NCI-H146 (cell line): ENCODE data around the gene CD58.

Experiments used
- DNase-seq: peaks from one replicate; lab custom pipeline; 2025; lab: John Stamatoyannopoulos, UW

CD58 gene

GRCh38 chr1:116508984-116509980 lies 61.5 kb downstream of the CD58 start:
- DNase-seq: no peak

DNA sequence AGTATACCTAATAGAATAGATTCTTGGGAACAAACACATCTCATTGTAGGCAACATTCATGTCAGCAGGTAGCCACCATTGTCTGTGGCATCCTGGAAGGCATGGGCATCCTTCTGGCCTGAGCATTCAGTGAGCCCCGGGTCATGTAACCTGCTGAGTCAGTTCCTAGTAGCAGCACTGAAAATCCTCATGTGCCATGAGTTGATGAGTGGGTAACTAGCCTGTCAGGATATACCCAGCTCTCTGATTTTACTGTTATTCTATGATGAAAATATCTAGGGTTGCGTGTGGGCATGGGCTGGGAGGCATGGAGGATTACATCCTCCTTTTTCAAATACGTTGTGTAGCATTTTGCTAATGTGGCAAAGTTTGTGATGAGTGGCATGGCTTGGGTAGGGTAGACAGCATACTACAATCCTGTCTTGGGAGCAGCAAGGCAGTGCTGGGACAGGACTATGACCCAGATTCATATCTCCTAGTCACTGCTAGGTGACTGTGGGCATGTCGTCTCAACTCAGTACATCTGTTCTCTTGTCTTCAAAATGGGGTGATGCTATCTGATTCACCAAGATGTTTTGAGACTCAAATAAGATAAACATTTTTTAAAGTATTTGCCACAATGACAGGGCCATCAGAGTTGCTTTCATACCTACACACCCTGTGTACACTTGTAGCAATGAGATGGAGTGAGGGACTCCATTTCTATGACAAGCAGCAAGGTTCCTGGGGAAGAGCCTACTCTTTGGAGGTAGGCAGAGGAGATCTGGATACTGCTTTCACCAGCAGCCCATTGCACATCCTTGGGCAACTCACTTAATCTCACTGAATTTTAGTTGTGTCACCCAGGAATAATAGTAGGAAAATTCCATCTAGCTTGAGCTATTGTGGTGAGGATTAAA lies 62.5 kb downstream of the CD58 start:
- no peak for DNase-seq

- DNase-seq: no peak
Measured at GRCh38 chr1:116507631-116508030, 63.2 kb downstream of the CD58 start.

DNA sequence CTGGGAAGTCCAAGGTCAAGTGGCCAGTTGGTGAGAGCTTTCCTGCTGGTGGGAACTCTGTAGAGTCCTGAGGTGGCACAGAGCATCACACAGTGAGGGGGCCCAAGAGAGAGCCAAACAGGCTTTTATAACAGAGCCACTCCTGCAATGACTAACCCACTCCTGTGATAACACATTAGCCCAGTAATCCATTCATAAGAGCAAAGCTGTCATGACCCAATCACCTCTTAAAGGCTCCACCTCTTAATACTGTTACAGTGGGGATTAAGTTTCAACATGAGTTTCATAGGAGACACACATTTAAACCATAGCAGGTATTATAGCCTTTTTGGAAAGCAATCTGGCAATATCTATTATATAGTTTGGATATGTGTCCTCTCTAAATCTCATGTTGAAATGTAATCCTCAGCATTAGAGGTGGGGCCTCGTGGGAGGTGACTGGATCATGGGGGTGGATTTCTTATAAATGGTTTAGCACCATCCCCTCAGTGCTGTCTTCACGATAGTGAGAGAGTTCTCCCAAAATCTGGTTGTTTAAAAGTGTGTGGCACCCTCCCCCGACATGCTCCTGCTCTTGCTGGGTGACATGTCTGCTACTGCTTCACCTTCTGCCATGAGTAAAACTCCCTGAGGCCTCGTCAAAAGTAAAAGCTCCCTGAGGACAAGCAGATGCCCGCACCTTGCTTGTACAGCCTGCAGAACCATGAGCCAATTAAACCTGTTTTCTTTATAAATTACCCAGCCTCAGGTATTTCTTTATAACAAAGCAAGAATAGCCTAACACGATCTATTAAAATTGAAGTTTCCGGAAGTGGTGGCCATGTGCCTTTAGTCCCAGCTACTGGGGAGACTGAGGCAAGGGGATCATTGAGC lies 64.5 kb downstream of the CD58 start:
- DNase-seq: no peak

DNA sequence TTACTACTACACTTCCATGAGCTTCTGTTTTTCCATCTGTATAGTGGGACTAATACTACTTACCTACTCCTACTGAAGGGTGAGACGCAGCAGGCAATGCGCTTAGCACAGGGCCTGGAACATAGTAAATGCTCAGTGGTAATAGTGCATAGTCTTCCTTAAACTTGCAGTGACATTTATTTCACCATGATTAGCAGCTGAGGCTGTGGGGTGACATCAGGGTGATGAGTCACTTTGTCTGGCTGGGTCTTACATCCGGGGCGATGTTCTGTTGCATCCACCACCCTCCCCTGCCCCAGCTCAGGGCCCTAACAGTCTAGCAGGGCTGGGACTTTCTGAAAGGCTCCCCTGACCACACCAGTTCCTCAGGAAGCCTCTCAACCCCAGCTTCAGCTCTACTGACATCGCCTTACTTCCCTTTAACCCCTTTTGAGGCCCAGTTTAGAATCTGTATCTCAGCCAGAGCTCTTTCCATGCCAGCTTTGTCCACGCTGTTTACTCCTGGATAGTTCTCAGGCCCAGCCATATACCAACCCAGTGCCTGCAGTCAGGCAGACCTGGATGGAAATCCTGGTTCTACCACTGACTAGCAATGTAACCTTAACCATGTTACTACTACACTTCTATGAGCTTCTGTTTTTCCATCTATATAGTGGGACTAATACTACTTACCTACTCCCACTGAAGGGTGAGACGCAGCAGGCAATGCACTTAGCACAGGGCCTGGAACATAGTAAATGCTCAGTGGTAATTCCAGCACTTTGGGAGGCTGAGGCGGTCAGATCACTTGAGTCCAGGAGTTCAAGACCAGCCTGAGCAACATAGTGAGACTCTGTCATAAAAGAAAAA lies 66.3 kb downstream of the CD58 start:
- DNase-seq: no peak

DNA sequence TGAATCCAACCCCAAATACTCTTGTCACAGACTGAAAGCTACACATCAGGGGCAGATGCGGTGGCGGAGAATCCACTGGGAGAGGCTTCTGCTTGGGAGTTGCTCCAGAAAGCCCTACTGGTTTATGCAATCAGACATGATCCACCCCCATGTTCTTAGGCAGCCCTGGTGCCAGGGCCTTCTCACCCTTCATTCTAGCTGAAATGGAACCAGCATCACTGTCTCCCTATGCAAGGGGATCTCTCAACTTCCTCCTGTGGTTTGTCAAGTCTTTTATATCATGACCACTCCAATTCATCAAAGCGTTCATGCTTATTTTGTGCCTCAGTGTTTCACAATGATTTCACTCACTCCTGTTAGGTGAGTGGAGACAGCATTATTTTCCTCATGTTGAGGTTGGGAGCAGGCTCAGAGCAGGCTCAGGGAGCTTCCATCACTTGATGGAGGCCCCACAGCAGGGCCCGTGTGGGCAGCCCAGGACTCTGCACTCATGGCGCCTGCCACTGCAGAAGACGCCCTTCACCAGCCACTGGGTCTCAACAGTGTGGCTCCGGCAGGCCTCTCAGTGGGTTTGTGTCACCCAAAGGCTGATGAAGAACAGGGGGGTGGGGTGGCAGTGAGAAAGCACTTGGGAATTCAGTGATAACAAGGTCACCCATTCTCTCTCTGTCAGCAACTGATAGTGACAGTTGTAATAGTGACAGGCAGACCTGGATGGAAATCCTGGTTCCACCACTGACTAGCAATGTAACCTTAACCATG lies 67.1 kb downstream of the CD58 start:
- DNase-seq: no peak

- no peak for DNase-seq
Measured at GRCh38 chr1:116502671-116503314, 68.0 kb downstream of the CD58 start.

- DNase-seq: no peak
Measured at GRCh38 chr1:116501870-116502244, 69.0 kb downstream of the CD58 start.

DNA sequence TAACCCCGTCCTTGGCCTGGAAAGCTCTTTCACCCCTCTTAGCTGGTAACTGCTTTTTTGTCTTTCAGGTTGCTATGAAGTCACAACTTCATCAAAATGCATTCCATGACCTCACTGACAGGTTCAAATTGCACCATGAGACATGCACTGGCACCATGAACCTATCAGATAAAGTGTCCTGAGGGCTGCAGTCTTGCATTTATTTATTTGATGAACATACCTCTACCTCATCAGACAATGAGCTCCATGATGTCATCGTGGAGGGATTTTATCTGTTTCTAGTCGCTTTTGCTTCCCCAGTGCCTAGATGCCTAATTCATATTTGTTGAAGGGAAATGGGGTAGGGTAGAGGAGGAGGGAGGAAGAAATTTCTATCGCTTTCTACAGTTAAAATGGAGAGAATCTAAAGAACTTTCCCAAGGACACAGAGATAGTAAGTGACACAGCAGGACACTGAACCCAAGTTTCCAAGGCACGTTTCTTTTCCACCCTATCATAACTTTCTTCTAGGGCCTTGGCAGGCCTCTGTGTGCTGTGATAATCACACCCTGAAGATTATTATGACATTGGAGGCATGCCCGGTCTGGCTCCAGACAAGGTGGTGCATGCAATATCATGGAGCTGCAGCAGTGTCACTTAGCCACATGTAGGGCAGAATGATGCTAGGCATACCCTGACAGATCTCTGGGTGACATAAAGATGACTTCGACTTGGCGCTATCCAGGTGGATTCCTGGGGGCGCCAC lies 69.5 kb downstream of the CD58 start:
- DNase-seq: no peak

DNA sequence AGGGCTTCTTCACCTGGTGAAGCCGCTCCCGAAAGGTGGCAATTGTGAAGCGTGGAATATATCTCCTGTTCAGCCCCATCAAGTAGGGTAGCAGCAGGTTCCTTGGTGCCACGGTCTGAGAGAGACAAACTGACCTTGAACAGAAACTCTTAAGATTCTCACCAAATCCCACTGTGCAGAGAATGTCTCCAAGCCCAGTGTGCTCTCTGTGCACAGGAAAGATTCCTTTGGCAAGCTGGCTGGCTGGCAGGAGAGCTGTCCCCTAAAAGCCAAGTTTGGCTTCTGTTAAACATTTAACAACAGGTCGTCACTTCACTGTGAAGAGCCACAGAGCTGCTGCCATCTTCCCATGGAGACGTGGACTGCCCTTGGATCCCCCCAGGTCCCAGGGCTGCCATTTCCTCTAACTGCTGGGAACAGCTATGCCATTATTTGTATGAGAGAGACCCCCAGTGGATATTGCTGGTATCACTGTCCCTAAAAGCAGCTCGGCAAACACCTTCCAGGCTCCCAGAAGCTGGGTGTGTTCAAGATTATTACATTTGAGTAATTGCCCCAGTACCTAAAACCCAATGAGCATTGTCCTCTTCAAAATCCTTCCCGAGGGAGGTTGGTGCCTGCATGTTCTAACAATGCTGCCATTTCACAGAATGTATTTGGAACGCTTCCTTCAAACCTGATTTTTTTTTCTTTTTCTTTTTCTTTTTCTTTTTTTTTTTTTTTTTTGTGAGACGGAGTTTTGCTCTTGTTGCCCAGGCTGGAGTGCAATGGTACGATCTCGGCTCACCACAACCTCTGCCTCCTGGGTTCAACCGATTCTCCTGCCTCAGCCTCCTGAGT lies 71.8 kb downstream of the CD58 start:
- peak; percentile 70 for DNase-seq

- DNase-seq: no peak
Measured at GRCh38 chr1:116497656-116498055, 73.2 kb downstream of the CD58 start.

DNA sequence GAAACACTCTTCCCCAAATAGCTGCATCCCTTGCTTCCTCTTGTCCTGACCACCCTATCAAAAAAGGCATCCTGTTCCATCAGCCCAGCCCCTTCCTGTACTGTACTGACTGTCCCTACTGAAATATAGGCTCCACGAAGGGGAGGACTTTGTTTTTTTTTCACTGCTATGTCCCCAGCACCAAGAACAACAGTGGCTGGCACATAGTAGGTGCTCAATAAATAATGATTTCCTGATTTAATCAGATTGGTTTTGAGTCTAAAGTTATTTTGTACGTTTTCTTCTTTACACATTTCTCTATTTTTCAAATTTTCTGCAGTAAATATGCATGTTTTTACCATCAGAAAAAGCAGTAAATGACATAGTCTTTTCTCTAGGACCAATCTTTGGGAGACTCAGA lies 73.9 kb downstream of the CD58 start:
- no peak for DNase-seq

DNA sequence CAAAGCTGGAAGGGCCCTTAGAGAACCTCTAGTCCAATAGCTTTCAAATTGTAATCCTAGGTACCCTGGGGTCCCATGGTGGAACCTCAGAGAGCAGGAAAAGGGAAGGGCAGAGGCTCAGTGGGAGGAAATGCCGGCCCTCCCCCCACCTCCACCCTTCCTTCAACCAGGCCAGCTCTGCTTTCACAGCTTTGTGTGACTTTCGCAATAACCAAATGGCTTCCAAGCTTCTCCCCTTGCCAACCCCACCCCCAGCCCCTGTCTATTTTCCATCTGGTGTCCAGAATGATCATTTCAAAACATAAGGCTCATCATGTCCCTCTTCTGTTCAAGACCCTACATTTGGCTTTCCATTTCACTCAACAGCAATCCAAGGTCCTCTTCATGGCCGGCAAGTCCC lies 74.4 kb downstream of the CD58 start:
- no peak for DNase-seq

DNA sequence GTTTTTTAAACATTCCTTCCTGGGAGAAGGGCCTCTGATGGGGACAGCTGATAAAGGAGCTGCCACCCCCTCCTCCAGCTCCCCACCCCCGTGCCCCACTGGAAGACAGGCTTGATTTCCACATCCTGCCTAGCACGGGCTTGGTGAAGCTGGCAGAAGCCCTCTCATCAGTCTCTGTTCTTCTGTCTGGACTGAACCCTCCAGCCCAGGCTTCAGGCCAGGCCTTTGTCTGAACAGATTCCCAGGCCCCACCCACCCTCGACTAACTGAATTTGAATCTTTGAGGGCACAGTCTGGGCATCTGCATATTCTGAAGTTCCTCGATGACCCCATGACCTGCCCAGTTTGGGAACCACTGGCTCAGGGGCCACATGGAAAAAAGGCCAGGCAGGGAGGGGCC lies 75.3 kb downstream of the CD58 start:
- no peak for DNase-seq

DNA sequence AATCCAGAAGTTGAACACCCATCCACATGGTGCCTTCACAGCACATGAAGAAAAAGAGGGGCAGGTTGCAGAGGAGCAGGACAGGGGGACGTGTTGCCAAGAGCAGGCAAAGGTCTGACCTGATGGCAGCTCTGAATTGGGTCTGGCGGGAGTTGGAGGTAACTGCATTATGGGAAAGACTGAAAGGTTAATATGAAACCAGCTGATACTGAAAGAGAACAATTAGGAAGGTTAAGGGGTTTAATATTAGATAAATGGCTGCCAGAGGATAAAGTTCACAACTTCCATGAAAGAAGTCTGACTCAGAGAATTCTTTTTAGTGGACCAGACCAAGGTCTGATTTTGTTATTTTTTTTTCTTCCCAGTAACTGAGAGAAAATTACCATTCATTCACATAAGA lies 76.1 kb downstream of the CD58 start:
- DNase-seq: no peak

GRCh38 chr1:116494353-116494692 lies 76.5 kb downstream of the CD58 start:
- DNase-seq: no peak

DNA sequence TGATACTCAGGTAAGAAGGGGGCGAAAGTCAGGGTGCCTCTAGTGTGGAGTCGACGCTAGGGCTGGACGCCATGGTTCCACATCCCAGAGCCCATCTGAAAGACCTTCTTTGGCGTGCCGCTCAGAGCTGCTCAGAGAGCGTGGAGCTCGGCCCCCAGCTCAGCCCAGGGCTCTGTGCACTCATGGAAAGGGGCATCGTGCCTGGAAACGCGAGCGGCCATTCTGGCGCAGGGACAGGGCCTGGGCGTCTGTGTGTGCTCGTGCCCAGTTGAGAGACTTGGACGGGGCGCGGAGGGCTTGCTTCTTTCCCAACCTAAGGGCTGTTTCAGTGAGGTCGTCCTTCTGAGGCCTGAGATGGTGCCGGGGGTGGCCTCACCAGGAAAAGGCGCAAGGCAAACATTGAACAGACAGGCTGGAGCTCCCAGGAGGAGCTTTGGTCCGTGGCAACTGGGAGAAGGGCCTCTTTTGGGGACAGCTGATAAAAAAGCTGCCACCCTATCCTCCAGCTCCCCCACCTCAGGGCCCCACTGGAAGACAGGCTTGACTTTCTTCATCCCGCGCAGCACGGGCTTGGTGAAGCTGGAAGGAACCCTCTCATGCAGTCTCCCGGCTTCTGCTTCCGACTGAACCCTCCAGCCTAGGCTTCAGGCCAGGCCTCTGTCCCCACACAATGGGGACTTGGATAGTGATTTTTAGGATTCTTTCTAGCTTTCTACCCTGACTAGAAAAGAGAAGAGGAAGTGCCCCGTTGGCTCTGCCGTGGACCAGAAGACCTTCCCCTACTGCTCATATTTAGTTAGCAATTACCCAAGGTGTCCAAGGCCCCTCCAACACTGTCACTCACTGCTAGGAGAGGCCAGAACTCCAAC lies 77.1 kb downstream of the CD58 start:
- DNase-seq: no peak
